ENCODE results near the gene CORO1C.
"Not testable (repeated sequence)": the region's sequence is repeated elsewhere in the genome, so short reads cannot be mapped to it uniquely, and the experiment has no call there.

Gene CORO1C

GRCh38 chr12:108753976-108754375 lies 22.7 kb upstream of the CORO1C start:
- DNase-seq (ENCODE audit: low read depth), result no peak
- no peak for TF ChIP-seq CTCF (IDR thresholded peaks at IDR 0.05; ENCODE audit: low read length, missing control alignments)
- H3K4me3 ChIP-seq (replicated peaks; ENCODE audit: low read depth, low read length), result no peak overlapping the region

- no peak overlapping the region for H3K4me3 ChIP-seq (replicated peaks; ENCODE audit: low read depth, low read length)
- peak; percentile 54 for DNase-seq (ENCODE audit: low read depth)
- no peak for TF ChIP-seq CTCF (IDR thresholded peaks at IDR 0.05; ENCODE audit: low read length, missing control alignments)
Observed at GRCh38 chr12:108752387-108752786, 21.1 kb upstream of the CORO1C start.

GRCh38 chr12:108751821-108752220 lies 20.5 kb upstream of the CORO1C start:
- no peak overlapping the region for H3K4me3 ChIP-seq (replicated peaks; ENCODE audit: low read depth, low read length)
- peak; percentile 48 for DNase-seq (ENCODE audit: low read depth)
- no peak for TF ChIP-seq CTCF (IDR thresholded peaks at IDR 0.05; ENCODE audit: low read length, missing control alignments)

- not testable (repeated sequence) for DNase-seq (ENCODE audit: low read depth); H3K4me3 ChIP-seq (replicated peaks; ENCODE audit: low read depth, low read length)
Observed at GRCh38 chr12:108751003-108751402, 19.7 kb upstream of the CORO1C start.

- no peak for TF ChIP-seq CTCF (IDR thresholded peaks at IDR 0.05; ENCODE audit: low read length, missing control alignments)
- H3K4me3 ChIP-seq (replicated peaks; ENCODE audit: low read depth, low read length), result no peak overlapping the region
- no peak for DNase-seq (ENCODE audit: low read depth)
Observed at GRCh38 chr12:108750526-108750925, 19.2 kb upstream of the CORO1C start.

- no peak for TF ChIP-seq CTCF (IDR thresholded peaks at IDR 0.05; ENCODE audit: low read length, missing control alignments)
- no peak overlapping the region for H3K4me3 ChIP-seq (replicated peaks; ENCODE audit: low read depth, low read length)
- DNase-seq (ENCODE audit: low read depth), result no peak
Observed at GRCh38 chr12:108747563-108747962, 16.2 kb upstream of the CORO1C start.

GRCh38 chr12:108745641-108746040 lies 14.3 kb upstream of the CORO1C start:
- no peak for TF ChIP-seq CTCF (IDR thresholded peaks at IDR 0.05; ENCODE audit: low read length, missing control alignments)
- no peak for DNase-seq (ENCODE audit: low read depth)
- H3K4me3 ChIP-seq (replicated peaks; ENCODE audit: low read depth, low read length), result no peak overlapping the region
